ENCODE measurements around the gene NDUFS7.

GRCh38 chr19:1441022-1441426, 57.3 kb downstream of the NDUFS7 start:
- peak; percentile 44; the same call in 1 of the 2 replicates for TF ChIP-seq POLR2AphosphoS5 (IDR thresholded peaks at IDR 0.05; ENCODE audit: low read depth, low read length)
- peak; percentile 7; the same call in 1 of the 2 replicates for TF ChIP-seq POLR2A (IDR thresholded peaks at IDR 0.05; ENCODE audit: low read depth, low read length)
- no peak for TF ChIP-seq TAF1 (IDR thresholded peaks at IDR 0.05; ENCODE audit: borderline replicate concordance, low read depth, low read length)
